8988T (cell line): ENCODE data around the gene FGF2.

Experiments used
- DNase-seq: peaks from one replicate; pipeline ENCODE4 v3.0.0; 2011

Gene FGF2

GRCh38 chr4:122895336-122895995 lies 68.8 kb downstream of the FGF2 start:
- no peak for DNase-seq

GRCh38 chr4:122896270-122896669 lies 69.6 kb downstream of the FGF2 start:
- DNase-seq = no peak

DNA sequence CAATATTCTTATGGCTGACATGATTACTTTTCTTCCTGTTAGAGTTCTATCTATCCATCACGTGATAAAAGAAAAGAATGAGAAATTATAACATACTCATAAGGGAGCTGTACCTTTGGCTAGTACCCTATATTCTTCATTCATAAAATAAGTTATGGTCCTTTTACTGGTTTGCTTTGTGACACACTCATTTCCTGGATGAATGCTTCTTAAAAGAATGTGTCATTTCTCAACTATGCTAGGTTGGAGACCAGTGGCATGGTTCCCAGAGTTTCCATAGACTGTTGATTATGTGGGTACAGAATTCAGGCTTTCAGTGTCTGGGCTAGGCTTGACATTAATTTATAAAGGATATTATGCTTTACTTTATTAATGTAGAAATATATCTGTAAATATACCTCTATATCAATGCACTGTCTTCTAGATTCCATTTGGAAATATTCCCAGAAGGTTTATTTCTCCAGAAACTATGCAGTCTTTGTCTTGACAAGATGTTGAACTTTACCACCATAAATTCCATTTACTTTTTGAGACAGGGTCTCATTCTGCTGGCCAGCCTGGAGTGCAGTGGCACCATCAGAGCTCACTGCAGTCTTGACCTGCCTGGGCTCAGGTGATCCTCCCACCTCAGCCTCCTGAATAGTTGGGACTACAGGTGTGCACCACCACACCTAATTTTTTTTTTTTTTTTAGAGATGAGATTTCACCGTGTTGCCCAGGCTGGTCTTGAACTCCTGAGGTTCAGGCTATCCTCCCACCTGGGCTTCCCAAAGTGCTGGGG lies 71.9 kb downstream of the FGF2 start:
- DNase-seq = peak; percentile 10

DNA sequence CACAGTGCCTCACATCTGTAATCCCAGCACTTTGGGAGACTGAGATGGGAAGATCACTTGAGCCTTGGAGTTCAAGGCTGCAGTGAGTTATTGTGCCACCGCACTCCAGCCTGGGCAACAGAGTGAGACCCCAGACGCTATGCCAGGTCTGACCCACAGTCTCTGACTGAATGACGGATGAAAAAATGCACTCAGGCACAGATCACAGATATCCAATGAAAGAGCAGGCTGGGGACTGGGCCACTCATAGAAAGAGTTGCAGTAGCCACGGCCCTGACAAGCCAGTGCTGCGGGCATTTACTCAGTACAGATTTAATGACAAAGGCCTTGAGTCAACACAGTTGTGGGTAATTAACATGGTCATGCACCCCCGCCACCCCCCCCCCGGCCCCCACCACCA lies 73.1 kb downstream of the FGF2 start:
- no peak for DNase-seq

DNA sequence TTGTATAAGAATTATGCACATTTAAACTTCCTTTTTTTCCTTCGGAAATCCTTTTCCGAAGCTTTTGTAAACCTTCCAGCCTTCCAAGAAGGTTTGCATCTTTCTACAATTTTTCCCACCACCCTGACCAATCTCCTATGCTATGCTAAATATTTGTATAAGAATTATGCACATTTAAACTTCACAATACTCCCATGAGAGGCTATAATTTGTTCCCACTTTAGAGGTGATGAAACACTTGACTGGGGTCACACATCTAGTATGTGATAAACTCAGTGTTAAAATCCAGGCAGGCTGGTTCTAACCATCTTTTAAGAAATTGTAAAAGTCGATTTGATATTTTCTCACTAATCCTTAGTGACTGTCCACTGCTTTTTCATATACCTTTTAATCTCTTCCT lies 73.7 kb downstream of the FGF2 start:
- DNase-seq = no peak

GRCh38 chr4:122901247-122902010 lies 74.8 kb downstream of the FGF2 start:
- no peak for DNase-seq

- no peak for DNase-seq
Observed at GRCh38 chr4:122903766-122904288, 77.2 kb downstream of the FGF2 start.

DNA sequence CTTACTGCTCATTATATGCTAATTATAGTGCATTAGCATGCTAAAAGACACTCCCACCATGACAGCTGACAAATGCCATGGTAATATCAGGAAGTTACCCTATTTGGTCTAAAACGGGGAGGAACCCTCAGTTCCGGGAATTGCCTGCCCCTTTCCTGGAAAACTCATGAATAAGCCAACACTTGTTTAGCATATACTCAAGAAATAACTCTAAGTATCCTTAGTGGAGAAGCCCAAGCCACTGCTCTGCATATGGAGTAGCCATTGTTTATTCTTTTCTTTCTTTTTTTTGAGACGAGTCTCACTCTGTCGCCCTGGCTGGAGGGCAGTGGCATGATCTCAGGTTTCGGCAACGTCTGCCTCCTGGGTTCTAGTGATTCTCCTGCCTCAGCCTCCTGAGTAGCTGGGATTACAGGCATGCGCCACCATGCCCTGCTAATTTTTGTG lies 80.3 kb downstream of the FGF2 start:
- DNase-seq = no peak

- no peak for DNase-seq
Observed at GRCh38 chr4:122908223-122908622, 81.6 kb downstream of the FGF2 start.

DNA sequence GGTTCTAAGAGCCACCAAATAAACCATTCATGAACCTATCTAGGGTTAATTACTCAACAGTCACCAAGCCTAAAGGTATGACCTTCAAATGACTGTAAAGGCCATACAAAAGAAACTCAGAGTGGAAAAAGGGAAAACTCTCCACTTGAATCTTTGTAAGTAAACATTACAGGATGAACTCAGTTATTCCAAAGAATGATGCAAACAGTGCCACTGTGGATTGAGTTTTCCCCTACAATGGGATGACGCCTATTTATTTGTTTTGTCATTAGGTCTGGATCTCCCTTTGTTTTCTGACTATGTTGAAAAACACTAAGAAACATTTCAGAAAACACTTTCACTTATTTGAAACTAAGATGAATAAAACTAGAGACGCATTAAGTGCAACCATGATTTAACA lies 83.1 kb downstream of the FGF2 start:
- DNase-seq = no peak

GRCh38 chr4:122911588-122911987 lies 85.0 kb downstream of the FGF2 start:
- DNase-seq = no peak

DNA sequence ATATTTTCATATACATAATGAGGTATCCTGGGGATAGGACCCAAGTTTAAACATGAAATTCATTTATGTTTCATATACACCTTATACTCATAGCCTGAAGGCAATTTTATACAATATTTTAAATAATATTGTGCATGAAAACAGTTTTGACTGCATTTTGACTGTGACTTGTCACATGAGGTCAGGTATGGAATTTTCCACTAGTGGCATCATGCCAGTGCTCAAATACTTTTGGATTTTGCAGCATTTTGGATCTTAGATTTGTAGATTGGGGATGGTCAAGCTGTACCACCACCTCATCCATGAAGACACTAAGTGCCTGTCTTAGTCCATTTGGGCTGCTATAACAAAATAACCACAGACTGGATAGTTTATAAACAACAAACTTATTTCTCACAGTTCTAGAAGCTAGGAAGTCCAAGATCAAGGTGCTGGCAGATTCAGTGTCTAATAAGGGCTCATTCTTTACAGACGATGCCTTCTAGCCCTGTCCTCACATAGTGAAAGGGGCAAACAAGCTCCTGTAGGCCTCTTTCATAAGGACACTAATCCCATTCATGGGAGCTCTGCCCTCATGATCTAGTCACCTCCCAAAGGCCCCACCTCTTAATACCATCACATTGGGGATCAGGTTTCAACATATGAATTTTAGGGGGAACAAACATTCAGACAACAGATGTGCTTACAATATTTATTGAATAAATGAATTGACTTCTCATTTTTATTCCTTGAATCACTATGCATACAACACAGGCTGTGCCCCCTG lies 86.4 kb downstream of the FGF2 start:
- no peak for DNase-seq

- DNase-seq = no peak
Observed at GRCh38 chr4:122914292-122914904, 87.8 kb downstream of the FGF2 start.

- no peak for DNase-seq
Observed at GRCh38 chr4:122914938-122915337, 88.3 kb downstream of the FGF2 start.

- no peak for DNase-seq
Observed at GRCh38 chr4:122917731-122918130, 91.1 kb downstream of the FGF2 start.

GRCh38 chr4:122920473-122920872 lies 93.8 kb downstream of the FGF2 start:
- DNase-seq = no peak

DNA sequence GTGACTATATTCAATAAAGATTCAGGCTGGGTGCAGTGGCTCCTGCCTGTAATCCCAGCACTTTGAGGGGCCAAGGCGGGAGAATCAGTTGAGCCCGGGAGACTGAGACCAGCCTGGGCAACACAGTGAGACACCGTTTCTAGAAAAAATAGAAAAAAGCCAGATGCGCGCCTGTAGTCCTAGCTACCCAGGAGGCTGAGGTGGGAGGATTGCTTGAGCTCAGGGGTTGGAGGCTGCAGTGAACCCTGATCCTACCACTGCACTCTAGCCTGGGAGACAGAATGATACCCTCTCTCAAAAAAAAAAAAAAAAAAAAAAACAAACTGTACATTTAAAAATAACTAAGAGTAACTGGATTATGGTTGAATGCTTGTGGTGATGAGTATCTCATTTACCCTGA lies 94.7 kb downstream of the FGF2 start:
- DNase-seq = no peak

GRCh38 chr4:122921971-122922876 lies 95.6 kb downstream of the FGF2 start, which contains the start of gene NUDT6:
Gene NUDT6 (minus strand): TSS chr4:122922597. CDS start chr4:122922572, 25 bp downstream.
- DNase-seq = peak; percentile 21

- peak; percentile 29 for DNase-seq
Observed at GRCh38 chr4:122922877-122923511, 96.4 kb downstream of the FGF2 start.

- no peak for DNase-seq
Observed at GRCh38 chr4:122928930-122929329, 102.3 kb downstream of the FGF2 start.

- no peak for DNase-seq
Observed at GRCh38 chr4:122930862-122931261, 104.2 kb downstream of the FGF2 start.
